ENCODE data around the gene SLC38A5. TPM values are rescaled to one million over a fixed set of nuclear protein-coding genes. Genes with fewer than 3 reads are reported as not detected.

Gene SLC38A5
- total RNA-seq, 1 donor from 2014 or later = 2.3 TPM

DNA sequence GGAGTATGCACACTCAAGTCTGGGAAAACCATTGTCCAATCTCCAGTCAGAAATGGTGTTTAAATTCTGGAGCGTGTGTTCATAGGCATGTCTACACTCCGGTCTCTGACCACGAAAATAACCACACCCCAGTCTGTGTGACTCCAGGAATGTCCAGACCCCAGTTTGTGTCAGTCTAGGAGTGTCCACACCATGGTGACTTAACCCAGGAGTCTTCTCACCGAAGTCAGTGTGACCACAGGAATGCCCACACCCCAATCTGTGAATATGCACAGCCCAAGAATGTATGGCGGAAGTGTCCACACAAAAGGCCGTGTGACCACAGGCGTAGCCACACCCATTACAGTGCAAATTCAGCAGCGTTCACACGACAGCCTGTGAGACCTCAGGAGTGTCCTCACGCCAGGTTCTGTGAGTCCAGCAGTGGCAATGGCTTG lies 17.3 kb upstream of the SLC38A5 start:
- no peak for DNase-seq (ENCODE audit: low spot score)
- Histone ChIP-seq H3F3A (ENCODE audit: low read depth) (no peaks in the 10 kb centered on the region), H3K9me3 (ENCODE audit: low read depth) (no peaks in the 10 kb centered on the region), H3K79me2 (ENCODE audit: low read depth) (no peaks in the 10 kb centered on the region), H3K4me1 (no peaks in the 10 kb centered on the region), H3K9ac (no peak overlapping the region), H2AFZ (replicated peaks) (no peak overlapping the region), H3K27me3 (no peaks in the 10 kb centered on the region), H3K36me3 (no peaks in the 10 kb centered on the region), H3K27ac (no peak overlapping the region), H3K4me3 (no peak overlapping the region), H3K4me2 (no peak overlapping the region), H4K20me1 (ENCODE audit: low read depth) (no peaks in the 10 kb centered on the region)
- H3K4me1 Mint-ChIP-seq = no peaks in the 10 kb centered on the region
- H3K4me3 Mint-ChIP-seq = no peak overlapping the region
- H3K27me3 Mint-ChIP-seq (ENCODE audit: insufficient read depth, low read depth) = peaks cover 3% of the 10 kb centered on the region
- H3K27ac Mint-ChIP-seq = no peak overlapping the region
- TF ChIP-seq, protein P1, sequence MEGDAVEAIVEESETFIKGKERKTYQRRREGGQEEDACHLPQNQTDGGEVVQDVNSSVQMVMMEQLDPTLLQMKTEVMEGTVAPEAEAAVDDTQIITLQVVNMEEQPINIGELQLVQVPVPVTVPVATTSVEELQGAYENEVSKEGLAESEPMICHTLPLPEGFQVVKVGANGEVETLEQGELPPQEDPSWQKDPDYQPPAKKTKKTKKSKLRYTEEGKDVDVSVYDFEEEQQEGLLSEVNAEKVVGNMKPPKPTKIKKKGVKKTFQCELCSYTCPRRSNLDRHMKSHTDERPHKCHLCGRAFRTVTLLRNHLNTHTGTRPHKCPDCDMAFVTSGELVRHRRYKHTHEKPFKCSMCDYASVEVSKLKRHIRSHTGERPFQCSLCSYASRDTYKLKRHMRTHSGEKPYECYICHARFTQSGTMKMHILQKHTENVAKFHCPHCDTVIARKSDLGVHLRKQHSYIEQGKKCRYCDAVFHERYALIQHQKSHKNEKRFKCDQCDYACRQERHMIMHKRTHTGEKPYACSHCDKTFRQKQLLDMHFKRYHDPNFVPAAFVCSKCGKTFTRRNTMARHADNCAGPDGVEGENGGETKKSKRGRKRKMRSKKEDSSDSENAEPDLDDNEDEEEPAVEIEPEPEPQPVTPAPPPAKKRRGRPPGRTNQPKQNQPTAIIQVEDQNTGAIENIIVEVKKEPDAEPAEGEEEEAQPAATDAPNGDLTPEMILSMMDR (IDR thresholded peaks at IDR 0.05) = no peak
- H3K36me3 Mint-ChIP-seq = peaks cover 2% of the 10 kb centered on the region
- peaks cover 5% of the 10 kb centered on the region for H3K9me3 Mint-ChIP-seq

DNA sequence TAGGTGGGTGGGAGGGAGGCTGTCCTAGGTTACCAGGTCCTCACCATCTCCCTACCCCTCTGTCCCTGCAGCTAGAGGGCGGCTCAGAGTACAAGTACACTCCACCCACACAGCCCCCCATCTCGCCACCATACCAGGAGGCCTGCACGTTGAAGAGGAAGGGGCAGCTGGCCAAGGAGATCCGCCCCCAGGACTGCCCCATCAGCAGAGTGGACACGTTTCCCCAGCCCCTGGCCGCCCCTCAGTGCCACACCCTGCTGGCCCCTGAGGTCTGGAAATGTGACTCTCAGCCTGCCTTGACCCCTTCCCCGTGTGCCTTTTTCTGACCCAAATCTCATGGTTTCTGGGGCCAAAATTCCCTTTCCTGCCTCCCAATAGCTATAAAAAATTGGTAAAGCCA lies 12.5 kb upstream of the SLC38A5 start:
- Mint-ChIP-seq H3K27ac (no peak overlapping the region), H3K4me3 (no peak overlapping the region), H3K27me3 (ENCODE audit: insufficient read depth, low read depth) (no peaks in the 10 kb centered on the region), H3K4me1 (peaks cover under 1% of the 10 kb centered on the region), H3K36me3 (peaks cover 5% of the 10 kb centered on the region), H3K9me3 (peaks cover 3% of the 10 kb centered on the region)
- H3K9me3 ChIP-seq (ENCODE audit: low read depth) = no peaks in the 10 kb centered on the region
- H3K36me3 ChIP-seq = no peaks in the 10 kb centered on the region
- H3K4me2 ChIP-seq = no peak overlapping the region
- H3K4me1 ChIP-seq = no peaks in the 10 kb centered on the region
- no peak overlapping the region for H3K9ac ChIP-seq
- no peak overlapping the region for H3K27ac ChIP-seq
- H3K4me3 ChIP-seq = no peak overlapping the region
- no peaks in the 10 kb centered on the region for H3F3A ChIP-seq (ENCODE audit: low read depth)
- H4K20me1 ChIP-seq (ENCODE audit: low read depth) = no peaks in the 10 kb centered on the region
- no peaks in the 10 kb centered on the region for H3K79me2 ChIP-seq (ENCODE audit: low read depth)
- H3K27me3 ChIP-seq = no peaks in the 10 kb centered on the region
- DNase-seq (ENCODE audit: low spot score) = no peak
- TF ChIP-seq EZH2 (IDR thresholded peaks at IDR 0.05) (no peak), EZH2phosphoT487 (IDR thresholded peaks at IDR 0.05) (no peak)
- TF ChIP-seq, protein P1 (IDR thresholded peaks at IDR 0.05) = no peak
- no peak overlapping the region for H2AFZ ChIP-seq (replicated peaks)

DNA sequence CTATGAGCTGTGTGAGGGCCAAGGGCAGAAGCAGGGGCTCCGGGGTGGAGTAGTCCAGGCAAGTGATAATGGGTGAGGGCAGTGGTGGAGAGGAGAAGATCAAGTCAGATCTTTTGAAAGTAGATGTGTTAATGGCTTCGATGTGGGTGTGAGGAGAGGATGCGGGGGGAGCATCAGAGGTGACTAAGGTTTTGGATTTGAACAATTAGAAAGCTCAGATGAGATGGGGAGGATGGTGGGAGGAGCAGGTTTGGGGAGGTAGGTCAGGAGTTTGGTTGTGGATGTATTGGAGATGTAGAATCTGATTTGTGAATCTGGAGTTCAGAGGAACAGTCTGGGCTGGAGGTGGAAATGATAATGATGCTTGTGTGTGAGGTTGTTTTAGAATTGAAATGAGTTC lies 10.5 kb upstream of the SLC38A5 start:
- Histone ChIP-seq H3K36me3 (no peaks in the 10 kb centered on the region), H3K4me2 (no peak overlapping the region), H3K4me3 (no peak overlapping the region), H3K9me3 (ENCODE audit: low read depth) (no peaks in the 10 kb centered on the region), H3K4me1 (no peaks in the 10 kb centered on the region), H2AFZ (replicated peaks) (no peak overlapping the region), H3K79me2 (ENCODE audit: low read depth) (peaks cover 15% of the 10 kb centered on the region), H3K27me3 (no peaks in the 10 kb centered on the region), H4K20me1 (ENCODE audit: low read depth) (no peaks in the 10 kb centered on the region), H3K9ac (no peak overlapping the region), H3K27ac (no peak overlapping the region), H3F3A (ENCODE audit: low read depth) (no peaks in the 10 kb centered on the region)
- H3K27ac Mint-ChIP-seq = no peak overlapping the region
- H3K27me3 Mint-ChIP-seq (ENCODE audit: insufficient read depth, low read depth) = peaks cover 2% of the 10 kb centered on the region
- no peak overlapping the region for H3K4me3 Mint-ChIP-seq
- no peak for TF ChIP-seq EZH2phosphoT487 (IDR thresholded peaks at IDR 0.05)
- TF ChIP-seq, protein P1 (IDR thresholded peaks at IDR 0.05) = no peak
- TF ChIP-seq EZH2 (IDR thresholded peaks at IDR 0.05) = no peak
- no peak for DNase-seq (ENCODE audit: low spot score)
- peaks cover 7% of the 10 kb centered on the region for H3K9me3 Mint-ChIP-seq
- H3K4me1 Mint-ChIP-seq = peaks cover 8% of the 10 kb centered on the region
- peaks cover 5% of the 10 kb centered on the region for H3K36me3 Mint-ChIP-seq

Measured in neural progenitor cell (in vitro differentiated cells).